ENCODE data around the gene PROK1. TPM values are rescaled to one million over a fixed set of nuclear protein-coding genes. Genes with fewer than 3 reads are reported as not detected.

PROK1 gene
- total and polyA plus RNA-seq, 2 donors (not counting 1 experiment from before 2014, with no cell fraction given) = not detected

DNA sequence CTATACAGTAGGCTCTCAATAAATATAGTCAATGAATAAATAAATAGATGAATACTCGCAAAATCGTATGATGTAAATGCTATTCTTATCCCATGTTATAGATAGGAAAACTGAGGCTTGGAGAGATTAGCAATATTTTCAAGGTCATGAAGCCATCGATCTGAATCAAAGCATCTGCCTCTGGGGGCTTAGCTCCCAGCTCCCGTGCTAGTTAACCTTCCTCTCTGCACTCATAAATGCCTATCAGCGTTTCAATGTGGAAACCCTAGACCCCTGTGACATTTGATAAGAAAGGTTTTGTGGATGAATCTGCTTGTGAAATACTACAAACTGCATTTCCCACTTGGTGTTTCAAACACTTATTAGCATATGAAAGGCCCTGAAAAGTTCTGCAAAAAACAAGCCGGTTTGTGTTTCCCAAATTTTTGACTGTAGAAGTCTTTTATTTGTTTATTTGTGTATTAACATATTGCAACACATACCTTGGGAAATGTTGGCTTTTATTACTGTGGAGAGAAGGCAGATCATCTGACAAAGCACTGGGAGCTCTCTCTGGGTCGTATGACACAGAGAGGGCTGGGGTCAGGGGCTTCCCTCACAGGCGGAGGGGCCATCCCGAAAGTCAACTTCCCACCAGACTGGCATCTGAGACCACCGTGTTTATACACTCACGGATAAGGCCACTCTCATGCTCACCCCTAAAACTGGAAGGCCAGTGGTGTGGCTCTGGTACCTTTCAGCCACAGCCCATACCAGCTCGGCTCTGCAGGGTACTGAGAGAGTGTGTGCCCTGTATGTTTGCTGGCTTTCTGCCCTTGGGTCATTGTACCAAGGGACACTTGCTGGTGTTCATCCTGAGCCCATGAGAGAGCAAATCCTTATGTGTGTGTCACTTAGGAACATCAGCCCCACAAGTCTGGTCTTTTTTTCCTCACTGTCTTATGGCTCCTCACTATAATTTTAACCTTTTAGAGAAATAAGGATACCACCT lies 993 bp upstream of the PROK1 start:
- H3K36me3 ChIP-seq (replicated peaks in 1 of 2; ENCODE audit: control extremely low read depth in 1 of 2, control insufficient read depth in 1 of 2, extremely low read depth in 1 of 2, insufficient read depth in 2 of 2, low read length in 1 of 2) = no peaks in the 10 kb centered on the region
- no peaks in the 10 kb centered on the region for H3K4me1 ChIP-seq (ENCODE audit: control insufficient read depth in 2 of 2, insufficient read depth in 2 of 2, low read length in 2 of 2)
- no peaks in the 10 kb centered on the region for H3K27me3 ChIP-seq (replicated peaks in 1 of 4; ENCODE audit: control extremely low read depth in 1 of 4, control insufficient read depth in 3 of 4, insufficient read depth in 4 of 4, low read length in 3 of 4)
- H3K9me3 ChIP-seq (ENCODE audit: control extremely low read depth in 1 of 3, control insufficient read depth in 2 of 3, insufficient read depth in 1 of 3, low read length in 2 of 3) = no peaks in the 10 kb centered on the region
- ChIA-PET POLR2A (no interaction called here), CTCF (interaction anchor here (1.7 to 23.1 kb wide), 3 partner anchors 10 to 246 kb away, joined by 3 to 837 read pairs (median 9); partner anchors contain the start of gene KCNC4)
- WGBS (ENCODE audit: insufficient coverage) = 92% methylated on average over 5 of the region's 12 CpGs
- Mint-ChIP-seq H3K27ac (no peak overlapping the region), H3K9me3 (ENCODE audit: insufficient read depth) (no peaks in the 10 kb centered on the region), H3K27me3 (peaks cover 17% of the 10 kb centered on the region), H3K4me1 (no peaks in the 10 kb centered on the region), H3K4me3 (no peak overlapping the region)
- no peak overlapping the region for H3K4me3 ChIP-seq (ENCODE audit: control extremely low read depth in 1 of 5, extremely low read depth in 1 of 5, insufficient read depth in 1 of 5, low read depth in 2 of 5, low read length in 4 of 5)
- H4K20me1 ChIP-seq (ENCODE audit: control insufficient read depth, insufficient read depth, low read length, poor library complexity, severe bottlenecking) = no peaks in the 10 kb centered on the region
- intact Hi-C loops (cut with micrococcal nuclease) = no loop called here
- TF ChIP-seq, protein P1, sequence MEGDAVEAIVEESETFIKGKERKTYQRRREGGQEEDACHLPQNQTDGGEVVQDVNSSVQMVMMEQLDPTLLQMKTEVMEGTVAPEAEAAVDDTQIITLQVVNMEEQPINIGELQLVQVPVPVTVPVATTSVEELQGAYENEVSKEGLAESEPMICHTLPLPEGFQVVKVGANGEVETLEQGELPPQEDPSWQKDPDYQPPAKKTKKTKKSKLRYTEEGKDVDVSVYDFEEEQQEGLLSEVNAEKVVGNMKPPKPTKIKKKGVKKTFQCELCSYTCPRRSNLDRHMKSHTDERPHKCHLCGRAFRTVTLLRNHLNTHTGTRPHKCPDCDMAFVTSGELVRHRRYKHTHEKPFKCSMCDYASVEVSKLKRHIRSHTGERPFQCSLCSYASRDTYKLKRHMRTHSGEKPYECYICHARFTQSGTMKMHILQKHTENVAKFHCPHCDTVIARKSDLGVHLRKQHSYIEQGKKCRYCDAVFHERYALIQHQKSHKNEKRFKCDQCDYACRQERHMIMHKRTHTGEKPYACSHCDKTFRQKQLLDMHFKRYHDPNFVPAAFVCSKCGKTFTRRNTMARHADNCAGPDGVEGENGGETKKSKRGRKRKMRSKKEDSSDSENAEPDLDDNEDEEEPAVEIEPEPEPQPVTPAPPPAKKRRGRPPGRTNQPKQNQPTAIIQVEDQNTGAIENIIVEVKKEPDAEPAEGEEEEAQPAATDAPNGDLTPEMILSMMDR (IDR thresholded peaks at IDR 0.05) = no peak
- TF ChIP-seq EZH2 (IDR thresholded peaks at IDR 0.05; ENCODE audit: borderline replicate concordance, insufficient read depth, low read depth, low read length, poor library complexity, severe bottlenecking) = no peak
- no peak overlapping the region for H2AFZ ChIP-seq (ENCODE audit: insufficient read depth, low read depth, low read length, poor library complexity, severe bottlenecking)
- ATAC-seq (ENCODE audit: low read depth) (no peak), DNase-seq (no peak)
- H3K27ac ChIP-seq (ENCODE audit: low read length in 2 of 2) = no peak overlapping the region
- no peak overlapping the region for H3K9ac ChIP-seq (ENCODE audit: low read length)
- no peak overlapping the region for H3K4me2 ChIP-seq (replicated peaks; ENCODE audit: low read depth, low read length, poor library complexity, severe bottlenecking)
- no peaks in the 10 kb centered on the region for H3K79me2 ChIP-seq (ENCODE audit: control insufficient read depth, insufficient read depth, low read length)

DNA sequence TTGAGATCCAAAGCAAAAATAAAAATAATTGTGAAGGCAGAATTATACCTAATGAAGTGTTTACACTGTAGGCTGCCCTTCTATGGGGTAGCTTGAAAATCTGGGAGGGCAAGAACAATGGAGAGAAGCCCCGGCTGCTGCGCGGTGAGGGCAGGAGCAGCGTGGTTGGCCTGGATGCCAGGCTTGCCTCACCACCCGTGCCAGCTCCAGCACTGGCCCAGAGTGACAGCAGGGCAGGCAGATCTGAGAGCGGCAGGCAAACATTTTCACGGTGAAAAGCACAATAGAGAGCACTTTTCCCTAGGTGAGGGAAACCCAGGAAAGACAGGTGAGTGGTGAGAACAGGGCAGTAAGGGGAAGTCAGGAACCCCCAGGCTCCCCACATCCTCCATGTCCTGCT lies 1.4 kb downstream of the PROK1 start:
- H3K9ac ChIP-seq (ENCODE audit: low read length) = no peak overlapping the region
- H3K27me3 ChIP-seq (replicated peaks in 1 of 4; ENCODE audit: control extremely low read depth in 1 of 4, control insufficient read depth in 3 of 4, insufficient read depth in 4 of 4, low read length in 3 of 4) = no peaks in the 10 kb centered on the region
- DNase-seq = no peak
- no peaks in the 10 kb centered on the region for H3K79me2 ChIP-seq (ENCODE audit: control insufficient read depth, insufficient read depth, low read length)
- H3K9me3 ChIP-seq (ENCODE audit: control extremely low read depth in 1 of 3, control insufficient read depth in 2 of 3, insufficient read depth in 1 of 3, low read length in 2 of 3) = no peaks in the 10 kb centered on the region
- no peaks in the 10 kb centered on the region for H3K36me3 ChIP-seq (replicated peaks in 1 of 2; ENCODE audit: control extremely low read depth in 1 of 2, control insufficient read depth in 1 of 2, extremely low read depth in 1 of 2, insufficient read depth in 2 of 2, low read length in 1 of 2)
- H3K27ac ChIP-seq (ENCODE audit: low read length in 2 of 2) = no peak overlapping the region
- no peaks in the 10 kb centered on the region for H3K9me3 Mint-ChIP-seq (ENCODE audit: insufficient read depth)
- ChIA-PET POLR2A (no interaction called here), CTCF (interaction anchor here (1.0 to 23.1 kb wide), 4 partner anchors 8 to 248 kb away, joined by 6 to 837 read pairs (median 10); partner anchors contain the start of gene KCNC4)
- no peaks in the 10 kb centered on the region for H3K4me1 Mint-ChIP-seq
- no peaks in the 10 kb centered on the region for H3K4me1 ChIP-seq (ENCODE audit: control insufficient read depth in 2 of 2, insufficient read depth in 2 of 2, low read length in 2 of 2)
- H4K20me1 ChIP-seq (ENCODE audit: control insufficient read depth, insufficient read depth, low read length, poor library complexity, severe bottlenecking) = no peaks in the 10 kb centered on the region
- H3K4me3 Mint-ChIP-seq = no peak overlapping the region
- TF ChIP-seq, protein P1 (IDR thresholded peaks at IDR 0.05) = no peak
- TF ChIP-seq EZH2 (IDR thresholded peaks at IDR 0.05; ENCODE audit: borderline replicate concordance, insufficient read depth, low read depth, low read length, poor library complexity, severe bottlenecking) = no peak
- H3K4me3 ChIP-seq (ENCODE audit: control extremely low read depth in 1 of 5, extremely low read depth in 1 of 5, insufficient read depth in 1 of 5, low read depth in 2 of 5, low read length in 4 of 5) = no peak overlapping the region
- intact Hi-C loops (cut with micrococcal nuclease) = no loop called here
- 91% methylated on average over 5 of the region's 7 CpGs for WGBS (ENCODE audit: insufficient coverage)
- peaks cover 17% of the 10 kb centered on the region for H3K27me3 Mint-ChIP-seq
- no peak overlapping the region for H3K4me2 ChIP-seq (replicated peaks; ENCODE audit: low read depth, low read length, poor library complexity, severe bottlenecking)
- no peak for ATAC-seq (ENCODE audit: low read depth)
- H2AFZ ChIP-seq (ENCODE audit: insufficient read depth, low read depth, low read length, poor library complexity, severe bottlenecking) = no peak overlapping the region
- H3K27ac Mint-ChIP-seq = no peak overlapping the region

Data from B cell (primary cell).